Psoas muscle (tissue), 8 donors: Measurements from ENCODE around the gene KHDC4. TPM values are rescaled to one million over a fixed set of nuclear protein-coding genes. Genes with fewer than 3 reads are reported as not detected.

ENCODE experiments used
- ATAC-seq, 4 donors: fragments of 200-7000 bp; cut with Tn5 transposase; one replicate each; pipeline ENCODE4 v1.9.1; 2020; ENCODE audit warnings: moderate library complexity in 3 of 4, mild to moderate bottlenecking in 2 of 4
- DNase-seq, 2 donors: peaks; one replicate each; pipeline ENCODE4 v3.0.0-alpha.2; 2020
- H3K27ac ChIP-seq: fragments of 200-600 bp; one replicate; pipeline ENCODE4 v1.8.0; 2022
- H3K27me3 ChIP-seq, 3 donors: fragments of 200-600 bp in 1 of 3; one replicate each; pipeline versions ENCODE4 v1.6.1 to v1.8.0; 2013 to 2022; ENCODE audit warnings: low read length in 2 of 3, mild to moderate bottlenecking in 2 of 3, moderate library complexity in 1 of 3; ENCODE audit not compliant: insufficient read depth in 3 of 3
- H3K36me3 ChIP-seq, 2 donors: fragments of 200-600 bp in 1 of 2; one replicate each; pipeline versions ENCODE4 v1.6.1 to v1.8.0; 2013 to 2022; ENCODE audit warnings: low read depth in 1 of 2, mild to moderate bottlenecking in 1 of 2, moderate library complexity in 1 of 2; ENCODE audit not compliant: insufficient read depth in 1 of 2
- H3K4me1 ChIP-seq: fragments of 200-600 bp; one replicate; pipeline ENCODE4 v1.8.0; 2022
- H3K4me3 ChIP-seq: fragments of 200-600 bp; one replicate; pipeline ENCODE4 v1.8.0; 2022; ENCODE audit warnings: mild to moderate bottlenecking
- H3K9me3 ChIP-seq: fragments of 200-600 bp; one replicate; pipeline ENCODE4 v1.8.0; 2022
- CTCF ChIP-seq: fragments of 200-600 bp; IDR thresholded peaks from one replicate; pipeline ENCODE4 v1.8.0; 2022; ENCODE audit warnings: antibody characterized with exemption
- WGBS, 3 donors: extraction: QIAGEN DNeasy Blood & Tissue Kit; methylation state at CpG; one replicate each; pipeline versions ENCODE4 v1.1.6 to v1.1.7; 2013; 5-methylcytosine and 5-hydroxymethylcytosine counted together
- intact Hi-C, 2 donors: fragments of 100-400 bp; cut with DNase I; formaldehyde crosslinking; loops; one replicate each; pipeline versions ENCODE4 v1.11.0 to v1.14.2; 2022
- polyA plus RNA-seq, 3 donors: library from polyadenylated mRNA; stranded (reverse); fragments of 200-250 nt; gene quantifications; one replicate each; pipeline ENCODE4 v1.2.3, GENCODE V29; 2013
- total RNA-seq, 4 donors: library from RNA; stranded (reverse); fragmentation: NEBNext Ultra II Directional in 2 of 4; extraction: Animal tissue kit (Norgen Biotek cat#: 25700) in 2 of 4; gene quantifications; one replicate each; pipeline versions ENCODE4 v1.2.1 to v1.2.4, GENCODE V29; 2021 to 2023
- donor health status: healthy with polysubstance abuse.
- donor health status: DM: no; HTN: no; CAD: no; lungs with moderate emphysema.
- donor health status: Bipolar disorder and iron deficiency.
- donor health status: healthy.
- donor health status: DM: yes; HTN: yes; CAD: no.
- donor health status: DM: no; HTN: no; CAD: no.
- donor health status: DM: no; HTN: no; CAD: no.
- donor health status: DM: yes; HTN: yes; CAD: no.

KHDC4 gene
- total and polyA plus RNA-seq, 7 donors: 11.0 to 33.1 (median 20.7) TPM

GRCh38 chr1:155973723-155974122 is 39.5 kb upstream of the KHDC4 start:
- Histone ChIP-seq H3K4me1 (peaks cover 79% of the 10 kb centered on the region), H3K36me3 (peaks cover 0 to 7% of the 10 kb centered on the region in 2 donors), H3K27ac (peak overlapping the region; percentile 89), H3K9me3 (no peaks in the 10 kb centered on the region), H3K27me3 (no peaks in the 10 kb centered on the region), H3K4me3 (peak overlapping the region; percentile 88)
- DNase-seq (no peak), ATAC-seq (no peak)
- 61 to 69% (median 64%) methylated on average over 3 of the region's 3 CpGs for WGBS, 3 donors
- intact Hi-C loops: no loop called here
- TF ChIP-seq CTCF: no peak

- DNase-seq: no peak
- no peak for ATAC-seq
- Histone ChIP-seq H3K4me3 (peak overlapping the region; percentile 11), H3K27ac (peak overlapping the region; percentile 89), H3K27me3 (no peaks in the 10 kb centered on the region), H3K9me3 (no peaks in the 10 kb centered on the region), H3K4me1 (peaks cover 94% of the 10 kb centered on the region), H3K36me3 (peaks cover 0 to 12% of the 10 kb centered on the region in 2 donors)
- intact Hi-C loops: no loop called here
- TF ChIP-seq CTCF: no peak
- WGBS, 3 donors: 65 to 79% (median 76%) methylated on average over 9 of the region's 9 CpGs
These were observed 37.9 kb upstream of the KHDC4 start for GRCh38 chr1:155971910-155972809.

GRCh38 chr1:155970531-155971167 is 36.4 kb upstream of the KHDC4 start:
- no peaks in the 10 kb centered on the region for H3K27me3 ChIP-seq
- TF ChIP-seq CTCF: no peak
- DNase-seq (peak; percentile 75 to 83), ATAC-seq (peak; percentile 25 to 56 (median 42))
- H3K36me3 ChIP-seq: peaks cover 0 to 23% of the 10 kb centered on the region in 2 donors
- WGBS, 3 donors: 43 to 51% (median 46%) methylated on average over 11 of the region's 11 CpGs
- H3K4me3 ChIP-seq: no peak overlapping the region
- intact Hi-C loops: no loop called here
- peak overlapping the region; percentile 89 for H3K27ac ChIP-seq
- peaks cover 94% of the 10 kb centered on the region for H3K4me1 ChIP-seq
- no peaks in the 10 kb centered on the region for H3K9me3 ChIP-seq

GRCh38 chr1:155969377-155969791 is 35.2 kb upstream of the KHDC4 start:
- Histone ChIP-seq H3K36me3 (peaks cover 1 to 36% of the 10 kb centered on the region in 2 donors), H3K4me1 (peaks cover 83% of the 10 kb centered on the region), H3K9me3 (no peaks in the 10 kb centered on the region), H3K4me3 (peak overlapping the region; percentile 35), H3K27ac (peak overlapping the region; percentile 89), H3K27me3 (no peaks in the 10 kb centered on the region)
- DNase-seq (peak; percentile 55 to 80), ATAC-seq (peak; percentile 73 to 84 (median 78))
- intact Hi-C loops: no loop called here
- no peak for TF ChIP-seq CTCF
- WGBS, 3 donors: 16 to 30% (median 29%) methylated on average over 8 to 9 of the region's 9 CpGs
